Stimulated activated CD4-positive, alpha-beta T cell treated with anti-CD3 and anti-CD28 coated beads, Interleukin-2, amount 100 ng/mL, for 4 hours (primary cell): ENCODE measurements around the gene CHN1.

Experiments used
- DNase-seq: peaks from one replicate; pipeline ENCODE4 v3.0.0-alpha.2; 2020; ENCODE audit warnings: low read depth

Gene CHN1

GRCh38 chr2:174870787-174871186 is 134.4 kb downstream of the CHN1 start:
- DNase-seq = no peak

- no peak for DNase-seq
Measured at GRCh38 chr2:174868878-174869277, 136.3 kb downstream of the CHN1 start.

GRCh38 chr2:174866421-174866820 is 138.8 kb downstream of the CHN1 start:
- no peak for DNase-seq

- no peak for DNase-seq
Measured at GRCh38 chr2:174863183-174863582, 142.0 kb downstream of the CHN1 start.

GRCh38 chr2:174859563-174860169 is 145.5 kb downstream of the CHN1 start:
- DNase-seq = no peak

GRCh38 chr2:174858745-174859144 is 146.4 kb downstream of the CHN1 start:
- no peak for DNase-seq

- DNase-seq = no peak
Measured at GRCh38 chr2:174856447-174856846, 148.7 kb downstream of the CHN1 start.

- DNase-seq = no peak
Measured at GRCh38 chr2:174846941-174847938, 157.9 kb downstream of the CHN1 start.

GRCh38 chr2:174846218-174846617 is 159.0 kb downstream of the CHN1 start:
- no peak for DNase-seq

- no peak for DNase-seq
Measured at GRCh38 chr2:174844295-174844708, 160.9 kb downstream of the CHN1 start.

- no peak for DNase-seq
Measured at GRCh38 chr2:174842496-174842895, 162.7 kb downstream of the CHN1 start.

GRCh38 chr2:174841936-174842335 is 163.2 kb downstream of the CHN1 start:
- no peak for DNase-seq

- DNase-seq = no peak
Measured at GRCh38 chr2:174841350-174841749, 163.8 kb downstream of the CHN1 start.

- DNase-seq = no peak
Measured at GRCh38 chr2:174840436-174840835, 164.7 kb downstream of the CHN1 start.

- DNase-seq = no peak
Measured at GRCh38 chr2:174839662-174840061, 165.5 kb downstream of the CHN1 start.

- no peak for DNase-seq
Measured at GRCh38 chr2:174836995-174837390, 168.2 kb downstream of the CHN1 start.

- no peak for DNase-seq
Measured at GRCh38 chr2:174836377-174836994, 168.7 kb downstream of the CHN1 start.

GRCh38 chr2:174835797-174836255 is 169.4 kb downstream of the CHN1 start:
- no peak for DNase-seq

GRCh38 chr2:174833737-174834136 is 171.4 kb downstream of the CHN1 start:
- DNase-seq = no peak

GRCh38 chr2:174830561-174830960 is 174.6 kb downstream of the CHN1 start:
- DNase-seq = no peak

GRCh38 chr2:174829550-174829949 is 175.6 kb downstream of the CHN1 start:
- DNase-seq = no peak
